UCSD-AML1 (cell line): Measurements from ENCODE around the gene THBS3.
A peak's percentile ranks its signal among the peaks of the same experiment; 100 is the strongest.
"Not testable (repeated sequence)": the region's sequence is repeated elsewhere in the genome, so short reads cannot be mapped to it uniquely, and the experiment has no call there.

Experiments used
- DNase-seq: peaks from one replicate; lab custom pipeline; 2025; ENCODE audit not compliant: unreplicated experiment; lab: John Stamatoyannopoulos, UW

THBS3 gene

GRCh38 chr1:155175281-155175926 lies 32.3 kb downstream of the THBS3 start:
- no peak for DNase-seq

GRCh38 chr1:155174324-155175280 lies 33.1 kb downstream of the THBS3 start:
- no peak for DNase-seq

- no peak for DNase-seq
Observed at GRCh38 chr1:155173478-155174323, 34.0 kb downstream of the THBS3 start, which contains the start of gene TRIM46. Gene TRIM46 (plus strand): TSS chr1:155173849. CDS start chr1:155173967, 118 bp downstream.

- DNase-seq, result peak; percentile 93
Observed at GRCh38 chr1:155172732-155173477, 34.8 kb downstream of the THBS3 start, which contains the start of gene KRTCAP2. Gene KRTCAP2 (minus strand): TSS chr1:155173304. CDS start chr1:155173224, 80 bp downstream.

GRCh38 chr1:155171836-155172731 lies 35.6 kb downstream of the THBS3 start:
- DNase-seq, result no peak

GRCh38 chr1:155170806-155171205 lies 36.9 kb downstream of the THBS3 start:
- DNase-seq, result no peak

- DNase-seq, result no peak
Observed at GRCh38 chr1:155170101-155170785, 37.5 kb downstream of the THBS3 start.

GRCh38 chr1:155169541-155169940 lies 38.2 kb downstream of the THBS3 start:
- no peak for DNase-seq

- no peak for DNase-seq
Observed at GRCh38 chr1:155168456-155169210, 39.1 kb downstream of the THBS3 start.

GRCh38 chr1:155168105-155168445 lies 39.6 kb downstream of the THBS3 start:
- DNase-seq, result not testable (repeated sequence)

- peak; percentile 89 for DNase-seq
Observed at GRCh38 chr1:155167166-155168104, 40.3 kb downstream of the THBS3 start.

GRCh38 chr1:155166471-155167165 lies 41.1 kb downstream of the THBS3 start:
- DNase-seq, result peak; percentile 91

GRCh38 chr1:155166051-155166470 lies 41.6 kb downstream of the THBS3 start:
- DNase-seq, result no peak

GRCh38 chr1:155164625-155165024 lies 43.1 kb downstream of the THBS3 start:
- not testable (repeated sequence) for DNase-seq

- not testable (repeated sequence) for DNase-seq
Observed at GRCh38 chr1:155163785-155164184, 43.9 kb downstream of the THBS3 start.

- not testable (repeated sequence) for DNase-seq
Observed at GRCh38 chr1:155162631-155163030, 45.1 kb downstream of the THBS3 start.
